Epithelial cell of prostate (primary cell): ENCODE measurements around the gene MGAT5B.

Experiments
- DNase-seq: peaks from one replicate; pipeline ENCODE4 v3.0.0-alpha.2; 2011; ENCODE audit warnings: low read depth, low spot score
- H3K27ac ChIP-seq: fragments of 450-650 bp; 2 replicates; pipeline ENCODE4 v1.5.1; 2017; ENCODE audit warnings: mild to moderate bottlenecking

The MGAT5B gene

DNA sequence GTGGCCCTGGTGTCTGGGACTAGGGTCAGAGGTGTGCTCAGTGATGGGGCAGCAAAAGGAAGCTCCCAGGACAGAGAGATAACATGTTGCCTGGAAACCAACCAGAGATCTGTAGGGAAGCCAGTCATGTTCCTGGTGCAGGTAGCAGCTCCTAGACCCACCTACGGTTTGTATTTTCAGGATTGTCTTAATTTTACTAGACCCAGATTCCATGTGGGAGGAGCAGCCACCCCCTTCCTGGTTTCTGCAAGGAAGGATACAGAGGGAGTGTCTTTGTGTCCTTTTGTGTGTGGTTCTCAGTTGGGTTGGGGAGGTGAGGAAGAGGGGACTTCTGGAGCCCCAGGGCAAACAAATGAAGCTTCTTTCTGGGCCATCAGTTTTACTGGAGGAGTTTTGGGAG is 53.9 kb downstream of the MGAT5B start:
- H3K27ac ChIP-seq, result no peak overlapping the region
- no peak for DNase-seq

GRCh38 chr17:76922967-76923366 is 54.8 kb downstream of the MGAT5B start:
- DNase-seq, result no peak
- no peak overlapping the region for H3K27ac ChIP-seq

GRCh38 chr17:76923491-76923890 is 55.3 kb downstream of the MGAT5B start:
- H3K27ac ChIP-seq, result no peak overlapping the region
- no peak for DNase-seq

GRCh38 chr17:76924345-76925342 is 56.4 kb downstream of the MGAT5B start:
- H3K27ac ChIP-seq, result no peak overlapping the region
- DNase-seq, result no peak

DNA sequence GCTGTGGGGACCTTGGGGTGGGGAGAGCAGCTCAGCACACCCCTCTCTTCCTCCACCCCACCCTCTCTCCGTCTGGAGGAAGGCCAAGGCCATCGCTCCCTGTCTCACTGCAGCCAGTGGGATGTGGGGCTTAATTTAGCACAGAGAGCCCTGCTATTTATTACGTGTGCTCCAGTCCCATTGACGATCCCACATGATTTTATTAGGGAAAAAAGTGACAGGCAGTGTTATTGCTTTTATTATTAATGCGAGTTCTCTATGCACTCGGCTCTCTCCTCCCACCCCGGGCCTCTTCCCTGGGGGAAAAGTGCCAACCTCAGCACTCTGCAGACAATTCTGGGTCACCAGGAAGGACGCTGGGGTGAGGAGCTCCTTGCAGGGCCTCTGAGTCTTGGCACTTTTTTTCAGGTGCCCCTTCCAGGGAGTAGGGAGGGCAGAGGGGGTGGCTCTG is 57.3 kb downstream of the MGAT5B start:
- DNase-seq, result no peak
- no peak overlapping the region for H3K27ac ChIP-seq

GRCh38 chr17:76926237-76926866 is 58.1 kb downstream of the MGAT5B start:
- no peak for DNase-seq
- no peak overlapping the region for H3K27ac ChIP-seq

- no peak for DNase-seq
Measured at GRCh38 chr17:76927577-76927976, 59.4 kb downstream of the MGAT5B start.

GRCh38 chr17:76927982-76928381 is 59.8 kb downstream of the MGAT5B start:
- no peak overlapping the region for H3K27ac ChIP-seq

More at GRCh38 chr17:76927577-76927976, 59.4 kb downstream of the MGAT5B start:
- no peak overlapping the region for H3K27ac ChIP-seq

DNA sequence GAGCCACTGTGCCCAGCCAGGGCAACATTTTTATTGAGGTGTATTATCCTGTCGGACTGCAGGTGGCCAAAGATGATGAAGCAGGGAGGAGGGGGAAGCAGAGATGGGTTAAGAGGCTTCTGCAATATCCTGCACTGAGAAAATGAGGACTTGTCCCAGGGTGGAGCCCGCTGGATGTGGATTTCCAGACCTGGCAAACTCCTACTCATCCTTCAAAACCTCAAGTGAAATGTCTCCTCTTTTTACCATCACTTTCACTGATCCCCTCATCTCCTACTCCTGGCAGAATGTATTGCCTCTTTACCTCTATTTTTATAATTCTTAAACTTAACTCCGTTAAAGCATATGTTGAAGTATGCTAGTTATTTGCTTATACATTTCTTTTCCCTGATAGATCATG is 60.9 kb downstream of the MGAT5B start:
- DNase-seq, result no peak
- H3K27ac ChIP-seq, result no peak overlapping the region

More at GRCh38 chr17:76927982-76928381, 59.8 kb downstream of the MGAT5B start:
- no peak for DNase-seq

GRCh38 chr17:76929601-76930000 is 61.4 kb downstream of the MGAT5B start:
- DNase-seq, result no peak
- no peak overlapping the region for H3K27ac ChIP-seq

- no peak overlapping the region for H3K27ac ChIP-seq
- no peak for DNase-seq
Measured at GRCh38 chr17:76930107-76930506, 61.9 kb downstream of the MGAT5B start.

DNA sequence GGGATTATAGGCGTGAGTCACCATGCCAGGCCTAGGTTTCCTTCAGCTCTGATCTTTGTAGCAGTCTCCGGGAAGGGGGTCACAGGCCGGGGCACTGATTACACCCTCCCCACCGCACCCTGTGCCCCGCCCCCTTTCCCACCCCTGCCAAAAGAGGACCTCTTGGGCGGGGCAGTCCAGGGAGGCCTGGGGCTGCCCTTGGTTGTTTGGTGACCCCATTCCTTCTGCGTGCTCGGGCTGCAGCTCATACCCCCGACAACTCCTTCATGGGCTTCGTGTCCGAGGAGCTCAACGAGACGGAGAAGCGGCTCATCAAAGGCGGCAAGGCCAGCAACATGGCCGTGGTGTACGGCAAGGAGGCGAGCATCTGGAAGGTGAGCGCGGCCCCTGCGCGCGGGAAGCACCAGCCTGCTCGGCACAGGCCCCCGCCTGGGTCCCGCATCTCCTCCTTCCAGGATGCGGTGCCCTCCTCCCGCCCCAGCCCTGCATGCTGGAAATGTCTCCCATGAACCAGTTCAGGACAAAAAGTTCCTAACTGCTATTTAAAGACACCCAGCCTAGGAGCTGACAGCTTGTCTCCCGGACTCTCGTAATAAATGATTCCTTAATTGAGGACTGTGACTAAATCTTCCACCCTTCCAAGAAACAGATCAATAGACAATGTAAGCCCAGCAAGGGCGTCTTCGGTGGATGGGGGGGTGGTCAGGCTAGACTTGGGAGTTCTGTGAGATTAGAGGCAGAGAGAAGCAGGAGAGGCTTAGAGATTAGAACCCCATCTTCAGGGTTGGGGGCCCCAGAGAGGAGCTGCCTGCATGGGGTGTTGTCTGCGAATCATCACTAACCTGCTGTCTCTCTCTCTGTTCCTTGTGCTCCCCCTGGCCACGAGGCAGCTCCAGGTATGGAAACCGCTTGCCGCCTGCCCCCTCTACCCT is 64.5 kb downstream of the MGAT5B start:
- no peak for DNase-seq

DNA sequence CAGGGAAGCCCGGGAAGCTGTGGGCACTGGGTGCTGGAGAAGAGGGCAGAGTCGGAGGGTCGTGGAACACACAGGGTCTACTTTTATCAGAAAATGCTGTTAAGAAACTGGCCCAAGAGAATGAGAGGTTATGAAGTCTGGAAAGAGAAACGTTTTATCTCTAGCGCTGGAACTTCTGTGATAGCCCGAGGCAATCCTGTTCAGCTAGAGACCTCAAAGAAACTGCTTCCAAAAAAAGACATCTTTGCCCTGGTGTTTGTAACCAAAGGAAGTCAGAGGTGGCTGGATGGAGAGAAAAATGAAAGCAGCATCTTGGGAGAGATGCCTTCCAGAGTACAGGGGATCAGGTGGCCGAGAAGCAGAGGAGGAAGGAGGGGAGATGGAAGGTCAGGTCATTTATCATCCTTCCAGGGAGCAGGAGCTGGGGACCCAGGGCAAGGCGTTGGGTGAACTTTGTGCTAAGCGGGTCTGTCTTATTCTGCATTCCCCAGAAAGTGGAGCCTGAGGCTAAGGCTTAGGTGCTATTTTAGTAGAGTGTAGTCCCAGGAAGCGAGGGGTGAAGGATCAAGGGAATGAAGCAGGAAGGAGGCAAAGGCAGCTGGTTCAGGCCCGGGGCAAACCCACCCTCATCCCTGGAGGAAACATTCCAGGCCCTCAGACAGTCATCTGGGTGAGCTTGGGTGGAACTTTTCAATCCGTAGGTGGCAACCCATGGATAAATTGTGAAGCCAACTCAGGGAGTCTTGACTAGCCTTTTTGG is 66.5 kb downstream of the MGAT5B start:
- no peak overlapping the region for H3K27ac ChIP-seq
- no peak for DNase-seq

More for the DNA sequence above, 64.5 kb downstream of the MGAT5B start:
- H3K27ac ChIP-seq, result no peak overlapping the region

DNA sequence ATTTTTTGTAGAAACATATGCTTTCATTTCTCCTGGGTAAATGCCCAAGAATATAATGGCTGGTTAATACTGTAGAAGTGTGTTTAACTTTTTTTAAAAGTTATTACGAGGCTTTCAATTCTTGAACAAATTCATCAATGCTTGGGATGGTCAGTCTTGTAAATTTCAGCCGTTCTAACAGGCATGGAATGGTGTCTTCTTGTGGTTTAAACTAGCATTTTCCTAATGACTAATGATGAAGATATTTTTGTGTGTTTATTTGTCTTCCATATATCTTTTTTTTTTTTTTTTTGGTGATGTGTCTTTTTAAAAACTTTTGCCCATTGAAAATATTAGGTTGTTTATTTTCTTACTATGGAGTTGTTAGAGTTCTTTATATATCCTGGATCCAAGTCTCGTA is 67.1 kb downstream of the MGAT5B start:
- no peak for DNase-seq
- no peak overlapping the region for H3K27ac ChIP-seq

GRCh38 chr17:76937238-76937637 is 69.0 kb downstream of the MGAT5B start:
- no peak for DNase-seq
- no peak overlapping the region for H3K27ac ChIP-seq

DNA sequence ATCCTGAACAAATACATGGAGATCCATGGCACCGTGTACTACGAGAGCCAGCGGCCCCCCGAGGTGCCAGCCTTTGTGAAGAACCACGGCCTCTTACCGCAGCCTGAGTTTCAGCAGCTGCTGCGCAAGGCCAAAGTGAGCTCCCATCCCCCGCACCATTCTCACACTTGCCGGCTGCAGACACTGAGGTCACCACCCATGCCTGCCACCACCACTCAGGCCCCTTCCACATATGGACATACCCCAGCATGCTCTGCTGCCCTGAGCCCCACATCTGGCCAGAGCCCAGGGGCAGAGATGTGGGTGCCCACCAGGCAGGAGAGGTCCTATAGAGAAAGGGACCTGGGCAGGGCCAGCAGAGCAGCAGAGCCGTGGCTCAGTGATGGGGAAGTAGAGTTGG is 69.8 kb downstream of the MGAT5B start:
- H3K27ac ChIP-seq, result no peak overlapping the region
- no peak for DNase-seq

- no peak overlapping the region for H3K27ac ChIP-seq
- no peak for DNase-seq
Measured at GRCh38 chr17:76940295-76940694, 72.1 kb downstream of the MGAT5B start.

- H3K27ac ChIP-seq, result no peak overlapping the region
- DNase-seq, result no peak
Measured at GRCh38 chr17:76940738-76941350, 72.6 kb downstream of the MGAT5B start.

- no peak for DNase-seq
- H3K27ac ChIP-seq, result no peak overlapping the region
Measured at GRCh38 chr17:76943202-76943601, 75.0 kb downstream of the MGAT5B start.
